ENCODE measurements around the gene MROH2B. TPM values are rescaled to one million over a fixed set of nuclear protein-coding genes. Genes with fewer than 3 reads are reported as not detected.

The MROH2B gene
- total RNA-seq, 2 donors from 2014 or later: not detected

- Mint-ChIP-seq H3K4me3 (no peak overlapping the region), H3K9me3 (no peaks in the 10 kb centered on the region), H3K4me1 (no peaks in the 10 kb centered on the region), H3K36me3 (ENCODE audit: low read depth) (no peaks in the 10 kb centered on the region), H3K27me3 (ENCODE audit: insufficient read depth) (no peaks in the 10 kb centered on the region), H3K27ac (no peak overlapping the region)
- Histone ChIP-seq H3K9ac (ENCODE audit: extremely low read depth, low read length, poor library complexity, severe bottlenecking) (no peak overlapping the region), H3K36me3 (ENCODE audit: control insufficient read depth, insufficient read depth, low read length) (no peaks in the 10 kb centered on the region), H3K4me3 (ENCODE audit: low read length) (no peak overlapping the region), H3K27me3 (ENCODE audit: control insufficient read depth, insufficient read depth, low read length, poor library complexity, severe bottlenecking) (no peaks in the 10 kb centered on the region), H3K4me1 (ENCODE audit: control insufficient read depth, insufficient read depth, low read length) (no peaks in the 10 kb centered on the region), H3K27ac (ENCODE audit: low read depth, low read length) (no peak overlapping the region), H3K9me3 (ENCODE audit: control insufficient read depth, low read length) (no peaks in the 10 kb centered on the region)
- no peak for DNase-seq
- WGBS, 2 experiments (ENCODE audit: insufficient coverage in 1 of 2, insufficient read length in 1 of 2): 95% methylated on average over 1 of the region's 1 CpG; no CpG with 5 or more reads in 1 of the 2 experiments
- TF ChIP-seq CTCF (conservative IDR thresholded peaks at IDR 0.05): no peak
Measured at GRCh38 chr5:40999142-40999541, 72.0 kb downstream of the MROH2B start.

GRCh38 chr5:40995801-40996586, 75.1 kb downstream of the MROH2B start:
- H3K4me3 ChIP-seq (ENCODE audit: low read length): no peak overlapping the region
- Mint-ChIP-seq H3K4me1 (no peaks in the 10 kb centered on the region), H3K4me3 (no peak overlapping the region), H3K36me3 (ENCODE audit: low read depth) (no peaks in the 10 kb centered on the region), H3K27me3 (ENCODE audit: insufficient read depth) (no peaks in the 10 kb centered on the region), H3K27ac (no peak overlapping the region), H3K9me3 (peaks cover 2% of the 10 kb centered on the region)
- no peaks in the 10 kb centered on the region for H3K9me3 ChIP-seq (ENCODE audit: control insufficient read depth, low read length)
- DNase-seq: no peak
- TF ChIP-seq CTCF (conservative IDR thresholded peaks at IDR 0.05): no peak
- H3K4me1 ChIP-seq (ENCODE audit: control insufficient read depth, insufficient read depth, low read length): no peaks in the 10 kb centered on the region
- H3K36me3 ChIP-seq (ENCODE audit: control insufficient read depth, insufficient read depth, low read length): no peaks in the 10 kb centered on the region
- 87 to 98% methylated on average over 4 to 5 of the region's 5 CpGs for WGBS, 2 experiments (ENCODE audit: insufficient coverage in 1 of 2, insufficient read length in 1 of 2)
- H3K27me3 ChIP-seq (ENCODE audit: control insufficient read depth, insufficient read depth, low read length, poor library complexity, severe bottlenecking): no peaks in the 10 kb centered on the region
- no peak overlapping the region for H3K27ac ChIP-seq (ENCODE audit: low read depth, low read length)
- no peak overlapping the region for H3K9ac ChIP-seq (ENCODE audit: extremely low read depth, low read length, poor library complexity, severe bottlenecking)

- no peak for DNase-seq
- 50 to 69% methylated on average over 2 to 5 of the region's 5 CpGs for WGBS, 2 experiments (ENCODE audit: insufficient coverage in 1 of 2, insufficient read length in 1 of 2)
Measured at GRCh38 chr5:40991981-40992559, 79.1 kb downstream of the MROH2B start.

More at GRCh38 chr5:40991981-40992559, 79.1 kb downstream of the MROH2B start:
- no peaks in the 10 kb centered on the region for H3K27me3 ChIP-seq (ENCODE audit: control insufficient read depth, insufficient read depth, low read length, poor library complexity, severe bottlenecking)
- no peak overlapping the region for H3K9ac ChIP-seq (ENCODE audit: extremely low read depth, low read length, poor library complexity, severe bottlenecking)
- no peaks in the 10 kb centered on the region for H3K27me3 Mint-ChIP-seq (ENCODE audit: insufficient read depth)
- TF ChIP-seq CTCF (conservative IDR thresholded peaks at IDR 0.05): no peak
- H3K4me3 ChIP-seq (ENCODE audit: low read length): no peak overlapping the region
- no peaks in the 10 kb centered on the region for H3K4me1 ChIP-seq (ENCODE audit: control insufficient read depth, insufficient read depth, low read length)
- no peak overlapping the region for H3K27ac ChIP-seq (ENCODE audit: low read depth, low read length)
- H3K36me3 Mint-ChIP-seq (ENCODE audit: low read depth): no peaks in the 10 kb centered on the region
- H3K9me3 ChIP-seq (ENCODE audit: control insufficient read depth, low read length): peaks cover 5% of the 10 kb centered on the region
- H3K27ac Mint-ChIP-seq: no peak overlapping the region
- no peaks in the 10 kb centered on the region for H3K36me3 ChIP-seq (ENCODE audit: control insufficient read depth, insufficient read depth, low read length)
- H3K4me3 Mint-ChIP-seq: no peak overlapping the region
- peaks cover under 1% of the 10 kb centered on the region for H3K4me1 Mint-ChIP-seq
- peaks cover 2% of the 10 kb centered on the region for H3K9me3 Mint-ChIP-seq
